ENCODE measurements around the gene RUNX2.

Gene RUNX2

GRCh38 chr6:45522486-45522885 lies 194.4 kb downstream of the RUNX2 start:
- in situ Hi-C loops (cut with HindIII; ENCODE audit: low pct_ligation_motif_present, low pct_unique_long_range_greater_than_20kb, low sequenced_read_pairs): no loop called here
- no peak for DNase-seq

GRCh38 chr6:45527210-45527609 lies 199.1 kb downstream of the RUNX2 start:
- DNase-seq: no peak
- in situ Hi-C loops (cut with HindIII; ENCODE audit: low pct_ligation_motif_present, low pct_unique_long_range_greater_than_20kb, low sequenced_read_pairs): no loop called here

- no peak for DNase-seq
- in situ Hi-C loops (cut with HindIII; ENCODE audit: low pct_ligation_motif_present, low pct_unique_long_range_greater_than_20kb, low sequenced_read_pairs): no loop called here
Observed at GRCh38 chr6:45531999-45532595, 204.0 kb downstream of the RUNX2 start.

GRCh38 chr6:45532721-45533210 lies 204.6 kb downstream of the RUNX2 start:
- in situ Hi-C loops (cut with HindIII; ENCODE audit: low pct_ligation_motif_present, low pct_unique_long_range_greater_than_20kb, low sequenced_read_pairs): no loop called here
- no peak for DNase-seq

GRCh38 chr6:45533386-45533785 lies 205.3 kb downstream of the RUNX2 start:
- no peak for DNase-seq
- in situ Hi-C loops (cut with HindIII; ENCODE audit: low pct_ligation_motif_present, low pct_unique_long_range_greater_than_20kb, low sequenced_read_pairs): no loop called here

GRCh38 chr6:45535933-45536332 lies 207.8 kb downstream of the RUNX2 start:
- in situ Hi-C loops (cut with HindIII; ENCODE audit: low pct_ligation_motif_present, low pct_unique_long_range_greater_than_20kb, low sequenced_read_pairs): no loop called here
- DNase-seq: no peak

- DNase-seq: no peak
Observed at GRCh38 chr6:45537539-45537938, 209.4 kb downstream of the RUNX2 start.

GRCh38 chr6:45538641-45539547 lies 210.8 kb downstream of the RUNX2 start:
- in situ Hi-C loops (cut with HindIII; ENCODE audit: low pct_ligation_motif_present, low pct_unique_long_range_greater_than_20kb, low sequenced_read_pairs): no loop called here
- no peak for DNase-seq

More at GRCh38 chr6:45537539-45537938, 209.4 kb downstream of the RUNX2 start:
- in situ Hi-C loops (cut with HindIII; ENCODE audit: low pct_ligation_motif_present, low pct_unique_long_range_greater_than_20kb, low sequenced_read_pairs): no loop called here

GRCh38 chr6:45540375-45540920 lies 212.3 kb downstream of the RUNX2 start:
- no peak for DNase-seq
- in situ Hi-C loops (cut with HindIII; ENCODE audit: low pct_ligation_motif_present, low pct_unique_long_range_greater_than_20kb, low sequenced_read_pairs): no loop called here

GRCh38 chr6:45541934-45542333 lies 213.8 kb downstream of the RUNX2 start:
- in situ Hi-C loops (cut with HindIII; ENCODE audit: low pct_ligation_motif_present, low pct_unique_long_range_greater_than_20kb, low sequenced_read_pairs): no loop called here
- no peak for DNase-seq

- DNase-seq: no peak
- in situ Hi-C loops (cut with HindIII; ENCODE audit: low pct_ligation_motif_present, low pct_unique_long_range_greater_than_20kb, low sequenced_read_pairs): no loop called here
Observed at GRCh38 chr6:45543298-45544235, 215.4 kb downstream of the RUNX2 start.

- no peak for DNase-seq
- in situ Hi-C loops (cut with HindIII; ENCODE audit: low pct_ligation_motif_present, low pct_unique_long_range_greater_than_20kb, low sequenced_read_pairs): no loop called here
Observed at GRCh38 chr6:45545416-45545815, 217.3 kb downstream of the RUNX2 start.

- no peak for DNase-seq
- in situ Hi-C loops (cut with HindIII; ENCODE audit: low pct_ligation_motif_present, low pct_unique_long_range_greater_than_20kb, low sequenced_read_pairs): no loop called here
Observed at GRCh38 chr6:45548657-45549515, 220.8 kb downstream of the RUNX2 start.

GRCh38 chr6:45552536-45552935 lies 224.4 kb downstream of the RUNX2 start:
- DNase-seq: no peak
- in situ Hi-C loops (cut with HindIII; ENCODE audit: low pct_ligation_motif_present, low pct_unique_long_range_greater_than_20kb, low sequenced_read_pairs): no loop called here

- in situ Hi-C loops (cut with HindIII; ENCODE audit: low pct_ligation_motif_present, low pct_unique_long_range_greater_than_20kb, low sequenced_read_pairs): no loop called here
Observed at GRCh38 chr6:45553730-45554344, 225.7 kb downstream of the RUNX2 start.

GRCh38 chr6:45554591-45554990 lies 226.5 kb downstream of the RUNX2 start:
- no peak for DNase-seq
- in situ Hi-C loops (cut with HindIII; ENCODE audit: low pct_ligation_motif_present, low pct_unique_long_range_greater_than_20kb, low sequenced_read_pairs): no loop called here

More at GRCh38 chr6:45553730-45554344, 225.7 kb downstream of the RUNX2 start:
- no peak for DNase-seq
